Stimulated activated CD8-positive, alpha-beta memory T cell treated with anti-CD3 and anti-CD28 coated beads, Interleukin-4, amount 100 ng/mL, for 4 hours (primary cell): Measurements from ENCODE around the gene TREM1.
"Not testable (repeated sequence)": the region's sequence is repeated elsewhere in the genome, so short reads cannot be mapped to it uniquely, and the experiment has no call there.

Experiments used
- DNase-seq, 2 donors: peaks; one replicate each; pipeline ENCODE4 v3.0.0-alpha.2; 2020; ENCODE audit warnings: low read depth in 2 of 2, low spot score in 1 of 2

TREM1 gene

GRCh38 chr6:41262401-41262800 is 24.1 kb downstream of the TREM1 start:
- DNase-seq, result no peak

- no peak for DNase-seq
Measured at GRCh38 chr6:41258196-41258493, 28.3 kb downstream of the TREM1 start.

- no peak for DNase-seq
Measured at GRCh38 chr6:41257369-41258195, 28.9 kb downstream of the TREM1 start.

GRCh38 chr6:41256383-41256782 is 30.1 kb downstream of the TREM1 start:
- no peak for DNase-seq

- no peak for DNase-seq
Measured at GRCh38 chr6:41255638-41256246, 30.7 kb downstream of the TREM1 start.

- no peak for DNase-seq
Measured at GRCh38 chr6:41255110-41255509, 31.4 kb downstream of the TREM1 start.

- DNase-seq, result no peak
Measured at GRCh38 chr6:41252401-41253169, 33.9 kb downstream of the TREM1 start.

GRCh38 chr6:41247882-41248705 is 38.4 kb downstream of the TREM1 start:
- no peak for DNase-seq

- DNase-seq, result no peak
Measured at GRCh38 chr6:41247288-41247865, 39.1 kb downstream of the TREM1 start.

GRCh38 chr6:41246529-41246928 is 40.0 kb downstream of the TREM1 start:
- not testable (repeated sequence) for DNase-seq

GRCh38 chr6:41239467-41240159 is 46.9 kb downstream of the TREM1 start:
- no peak for DNase-seq

GRCh38 chr6:41237128-41237527 is 49.4 kb downstream of the TREM1 start:
- no peak for DNase-seq

- no peak for DNase-seq
Measured at GRCh38 chr6:41236276-41236675, 50.2 kb downstream of the TREM1 start.

- DNase-seq, result no peak
Measured at GRCh38 chr6:41232667-41233066, 53.8 kb downstream of the TREM1 start.

GRCh38 chr6:41231246-41231645 is 55.2 kb downstream of the TREM1 start:
- DNase-seq, result no peak

GRCh38 chr6:41229721-41230120 is 56.8 kb downstream of the TREM1 start:
- DNase-seq, result no peak

- DNase-seq, result no peak
Measured at GRCh38 chr6:41228616-41229015, 57.9 kb downstream of the TREM1 start.

- DNase-seq, result no peak
Measured at GRCh38 chr6:41228096-41228495, 58.4 kb downstream of the TREM1 start, which contains the start of gene TREML4. TSS of gene TREML4 (plus strand) at chr6:41228349. CDS start at chr6:41228428, 79 bp downstream.

GRCh38 chr6:41226752-41227151 is 59.7 kb downstream of the TREM1 start:
- DNase-seq, result no peak

GRCh38 chr6:41224800-41225199 is 61.7 kb downstream of the TREM1 start:
- DNase-seq, result no peak
